HUES6 (cell line): ENCODE results near the gene HELZ.
"Not testable (repeated sequence)": the region's sequence is repeated elsewhere in the genome, so short reads cannot be mapped to it uniquely, and the experiment has no call there.

Experiments
- H3K27ac ChIP-seq: 2 replicates; pipeline ENCODE4 v1.7.0; 2013; ENCODE audit warnings: low read depth, mild to moderate bottlenecking, low read length, inconsistent platforms
- H3K27me3 ChIP-seq: 2 replicates; pipeline ENCODE4 v1.6.1; 2013; ENCODE audit warnings: low read length; ENCODE audit not compliant: control insufficient read depth, insufficient read depth
- H3K36me3 ChIP-seq: 2 replicates; pipeline ENCODE4 v1.6.1; 2013; ENCODE audit warnings: low read length; ENCODE audit not compliant: control insufficient read depth, insufficient read depth
- H3K4me1 ChIP-seq: 2 replicates; pipeline ENCODE4 v1.6.1; 2013; ENCODE audit warnings: low read length; ENCODE audit not compliant: control insufficient read depth, insufficient read depth
- H3K4me3 ChIP-seq: 2 replicates; pipeline ENCODE4 v1.5.1; 2013; ENCODE audit warnings: low read depth, low read length
- H3K9ac ChIP-seq: one replicate; pipeline ENCODE4 v1.6.1; 2013; ENCODE audit warnings: mild to moderate bottlenecking, low read length
- H3K9me3 ChIP-seq: 2 replicates; pipeline ENCODE4 v1.6.1; 2013; ENCODE audit warnings: low read depth, low read length; ENCODE audit not compliant: control insufficient read depth, insufficient read depth

The HELZ gene

DNA sequence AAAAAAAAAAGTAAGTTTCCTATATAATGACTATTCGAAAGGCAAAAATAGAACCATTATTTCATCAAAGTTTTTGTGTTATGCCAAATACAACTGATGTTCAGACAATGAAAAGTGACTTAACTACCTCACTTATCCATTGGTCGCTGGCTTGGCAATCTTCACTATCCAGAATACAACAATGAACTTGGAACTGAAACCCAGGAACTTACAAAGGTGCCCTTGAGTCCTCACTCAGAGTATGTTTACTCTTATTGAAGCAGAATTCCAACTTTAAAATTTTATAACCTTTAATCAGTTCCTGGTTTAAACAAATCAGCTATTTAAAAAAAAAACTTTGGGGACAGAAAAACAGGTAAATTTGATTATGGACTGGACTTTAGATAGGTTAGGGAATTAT is 34.1 kb downstream of the HELZ start:
- H3K9ac ChIP-seq: no peak overlapping the region
- no peak overlapping the region for H3K4me3 ChIP-seq
- 0 out of 2 replicates have a peak, but pooled peaks cover 6% of the 10 kb centered on the region for H3K4me1 ChIP-seq
- H3K27ac ChIP-seq: no peak overlapping the region
- no peaks in the 10 kb centered on the region for H3K27me3 ChIP-seq
- H3K36me3 ChIP-seq: peaks cover 9% of the 10 kb centered on the region; the same call in 1 of the 2 replicates
- H3K9me3 ChIP-seq: no peaks in the 10 kb centered on the region

DNA sequence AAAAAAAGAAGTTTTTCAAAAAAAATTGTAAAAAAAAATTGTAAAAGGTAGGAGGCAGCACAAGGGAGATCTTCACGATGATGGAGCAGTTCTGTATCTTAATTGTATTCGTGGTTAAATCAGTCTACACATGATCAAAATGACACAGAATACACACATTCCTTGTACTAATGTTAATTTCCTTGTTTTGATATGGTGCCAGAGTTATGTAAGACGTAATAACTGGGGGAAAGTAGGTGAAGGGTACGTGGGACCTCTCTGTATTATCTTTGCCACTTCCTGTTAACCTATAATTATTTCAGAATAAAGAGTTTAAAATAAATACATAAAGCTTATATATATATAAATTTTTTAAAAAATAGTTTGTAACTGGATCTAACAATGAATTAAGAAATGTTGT is 36.8 kb downstream of the HELZ start:
- Histone ChIP-seq H3K9me3 (no peaks in the 10 kb centered on the region), H3K27ac (no peak overlapping the region), H3K27me3 (no peaks in the 10 kb centered on the region), H3K9ac (no peak overlapping the region), H3K4me3 (no peak overlapping the region), H3K36me3 (peaks cover 1% of the 10 kb centered on the region; the same call in 1 of the 2 replicates), H3K4me1 (0 out of 2 replicates have a peak, but pooled peaks cover 6% of the 10 kb centered on the region)

DNA sequence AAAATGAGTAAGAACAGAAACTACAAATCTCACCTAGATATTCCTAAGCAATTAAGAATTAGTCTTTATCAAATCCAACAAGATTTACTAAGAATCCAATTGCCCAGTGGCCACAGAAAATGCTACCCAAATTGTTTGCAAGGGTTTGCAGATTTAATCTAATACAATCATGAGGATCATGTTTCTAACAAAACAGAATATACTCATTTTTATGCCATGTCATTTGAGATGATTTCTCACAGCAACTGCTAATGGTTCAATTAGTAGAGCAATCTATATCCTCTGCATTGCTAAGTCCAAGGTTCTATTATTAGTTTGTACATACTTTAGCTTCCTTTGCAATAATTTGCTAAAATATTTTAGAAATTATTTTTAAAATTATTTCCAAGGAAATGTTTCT is 41.2 kb downstream of the HELZ start:
- peaks cover 29% of the 10 kb centered on the region for H3K36me3 ChIP-seq
- no peaks in the 10 kb centered on the region for H3K9me3 ChIP-seq
- H3K27ac ChIP-seq: no peak overlapping the region
- H3K4me1 ChIP-seq: no peaks in the 10 kb centered on the region
- no peak overlapping the region for H3K4me3 ChIP-seq
- no peaks in the 10 kb centered on the region for H3K27me3 ChIP-seq
- H3K9ac ChIP-seq: no peak overlapping the region

- Histone ChIP-seq H3K9me3 (no peaks in the 10 kb centered on the region), H3K36me3 (peaks cover 32% of the 10 kb centered on the region), H3K27ac (no peak overlapping the region), H3K4me3 (no peak overlapping the region), H3K9ac (no peak overlapping the region), H3K27me3 (no peaks in the 10 kb centered on the region), H3K4me1 (no peaks in the 10 kb centered on the region)
Measured at GRCh38 chr17:67202503-67202902, 42.5 kb downstream of the HELZ start.

GRCh38 chr17:67200727-67201301 is 44.2 kb downstream of the HELZ start:
- Histone ChIP-seq H3K36me3 (peaks cover 40% of the 10 kb centered on the region), H3K4me3 (no peak overlapping the region), H3K4me1 (no peaks in the 10 kb centered on the region), H3K9me3 (no peaks in the 10 kb centered on the region), H3K27me3 (no peaks in the 10 kb centered on the region), H3K9ac (no peak overlapping the region), H3K27ac (no peak overlapping the region)

GRCh38 chr17:67198131-67198530 is 46.9 kb downstream of the HELZ start:
- Histone ChIP-seq H3K4me3 (no peak overlapping the region), H3K36me3 (peaks cover 38% of the 10 kb centered on the region), H3K9me3 (no peaks in the 10 kb centered on the region), H3K4me1 (no peaks in the 10 kb centered on the region), H3K9ac (no peak overlapping the region), H3K27ac (no peak overlapping the region), H3K27me3 (no peaks in the 10 kb centered on the region)

GRCh38 chr17:67197023-67197422 is 48.0 kb downstream of the HELZ start:
- H3K4me1 ChIP-seq, H3K4me3 ChIP-seq, H3K27ac ChIP-seq, H3K9ac ChIP-seq, H3K27me3 ChIP-seq, H3K9me3 ChIP-seq: not testable (repeated sequence)
- H3K36me3 ChIP-seq: peaks cover 29% of the 10 kb centered on the region

- H3K36me3 ChIP-seq: peaks cover 29% of the 10 kb centered on the region
- no peak overlapping the region for H3K4me3 ChIP-seq
- no peaks in the 10 kb centered on the region for H3K27me3 ChIP-seq
- H3K4me1 ChIP-seq: no peaks in the 10 kb centered on the region
- H3K27ac ChIP-seq: no peak overlapping the region
- no peak overlapping the region for H3K9ac ChIP-seq
- H3K9me3 ChIP-seq: no peaks in the 10 kb centered on the region
Measured at GRCh38 chr17:67196422-67196821, 48.6 kb downstream of the HELZ start.

GRCh38 chr17:67194134-67194533 is 50.9 kb downstream of the HELZ start:
- Histone ChIP-seq H3K4me1 (no peaks in the 10 kb centered on the region), H3K36me3 (peaks cover 21% of the 10 kb centered on the region), H3K9me3 (no peaks in the 10 kb centered on the region), H3K27ac (no peak overlapping the region), H3K9ac (no peak overlapping the region), H3K27me3 (no peaks in the 10 kb centered on the region), H3K4me3 (no peak overlapping the region)

DNA sequence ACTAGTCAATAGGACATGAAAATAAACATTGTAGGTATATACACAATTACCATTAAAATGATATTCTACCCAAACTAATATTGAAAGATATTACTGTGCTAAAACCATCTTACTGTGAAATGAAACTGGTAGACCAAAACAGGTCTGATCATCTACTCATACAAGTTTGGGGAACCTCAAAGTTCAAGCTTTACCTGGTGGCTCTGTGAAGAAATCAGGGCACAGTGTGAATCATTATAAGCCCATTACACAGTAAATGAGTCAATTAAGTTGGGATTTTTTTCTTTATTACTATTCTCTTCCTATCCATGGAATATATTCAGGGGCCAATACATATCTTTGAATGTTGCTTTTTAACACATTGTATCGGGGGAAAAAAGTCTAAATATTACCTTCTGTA is 57.1 kb downstream of the HELZ start:
- H3K4me1 ChIP-seq: no peaks in the 10 kb centered on the region
- no peak overlapping the region for H3K27ac ChIP-seq
- no peaks in the 10 kb centered on the region for H3K27me3 ChIP-seq
- no peak overlapping the region for H3K4me3 ChIP-seq
- H3K9ac ChIP-seq: no peak overlapping the region
- H3K9me3 ChIP-seq: no peaks in the 10 kb centered on the region
- H3K36me3 ChIP-seq: peaks cover 24% of the 10 kb centered on the region

- Histone ChIP-seq H3K36me3 (peaks cover 27% of the 10 kb centered on the region), H3K27ac (no peak overlapping the region), H3K4me3 (no peak overlapping the region), H3K4me1 (no peaks in the 10 kb centered on the region), H3K27me3 (no peaks in the 10 kb centered on the region), H3K9ac (no peak overlapping the region), H3K9me3 (no peaks in the 10 kb centered on the region)
Measured at GRCh38 chr17:67186782-67187181, 58.2 kb downstream of the HELZ start.

DNA sequence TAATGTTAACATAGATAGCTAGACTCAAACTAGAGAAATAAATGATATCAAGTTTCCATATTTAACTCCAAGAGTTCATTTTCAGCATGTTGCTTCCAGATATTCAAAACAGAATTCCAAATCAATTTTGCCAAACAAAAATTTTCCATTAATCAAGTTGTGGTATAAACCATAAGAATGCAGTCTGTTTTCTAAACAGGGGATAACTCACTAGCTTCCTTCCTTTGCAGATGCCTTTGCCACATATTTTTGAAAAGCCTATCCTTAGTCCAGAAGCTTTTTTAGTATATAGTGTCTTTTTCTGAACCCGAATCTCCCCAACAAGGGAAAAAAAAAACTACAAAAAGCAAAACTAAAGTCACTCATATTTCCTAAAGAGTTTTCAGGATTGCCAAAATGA is 61.5 kb downstream of the HELZ start:
- Histone ChIP-seq H3K9me3 (no peaks in the 10 kb centered on the region), H3K27me3 (no peaks in the 10 kb centered on the region), H3K4me1 (no peaks in the 10 kb centered on the region), H3K27ac (no peak overlapping the region), H3K36me3 (peaks cover 17% of the 10 kb centered on the region), H3K9ac (no peak overlapping the region), H3K4me3 (no peak overlapping the region)
